ENCODE results near the gene IBTK. TPM values are rescaled to one million over a fixed set of nuclear protein-coding genes. Genes with fewer than 3 reads are reported as not detected.

Gene IBTK
- polyA plus RNA-seq, 1 donor (not counting 4 experiments of a cell fraction or from before 2014, with no cell fraction given): 27.0 TPM

DNA sequence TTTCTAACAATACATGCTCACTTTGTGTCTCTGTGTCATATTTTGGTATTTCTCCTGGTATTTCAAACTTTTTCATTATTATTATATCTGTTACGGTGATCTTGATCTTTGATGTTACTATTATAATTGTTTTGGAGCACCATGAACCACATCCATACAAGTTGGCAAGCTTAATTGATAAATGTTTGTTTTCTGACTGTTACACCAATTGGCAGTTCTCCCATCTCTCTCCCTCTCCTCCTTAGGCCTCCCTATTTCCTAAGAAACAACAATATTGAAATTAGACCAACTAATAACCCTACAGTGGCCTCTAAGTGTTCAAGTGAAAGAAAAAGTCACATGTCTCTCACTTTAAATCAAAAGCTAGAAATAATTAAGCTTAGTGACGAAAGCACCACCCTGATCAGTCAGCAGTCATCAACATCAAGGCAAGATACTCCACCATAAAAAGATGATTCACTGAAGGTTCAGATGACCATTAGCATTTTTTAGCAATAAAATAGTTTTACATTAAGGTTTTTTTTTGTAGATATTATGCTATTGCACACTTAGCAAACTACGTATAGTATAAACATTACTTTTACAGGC lies 61.5 kb downstream of the IBTK start:
- no peak overlapping the region for H2AFZ ChIP-seq (ENCODE audit: control insufficient read depth, low read length)
- H3K4me2 ChIP-seq (ENCODE audit: control insufficient read depth, extremely low read depth, insufficient read depth, low read depth, low read length): no peak overlapping the region
- H3K4me1 ChIP-seq (ENCODE audit: control insufficient read depth, extremely low read depth, insufficient read depth, low read length): no peaks in the 10 kb centered on the region
- no peaks in the 10 kb centered on the region for H3K79me2 ChIP-seq (ENCODE audit: control insufficient read depth, insufficient read depth, low read length)
- no peak overlapping the region for H3K4me3 ChIP-seq (ENCODE audit: control insufficient read depth in 2 of 3, extremely low read depth in 1 of 3, insufficient read depth in 2 of 3, low read depth in 1 of 3, low read length in 3 of 3)
- no peak overlapping the region for H3K9ac ChIP-seq (ENCODE audit: control insufficient read depth, extremely low read depth, insufficient read depth, low read length)
- H4K20me1 ChIP-seq (ENCODE audit: control insufficient read depth, extremely low read depth, insufficient read depth, low read length): no peaks in the 10 kb centered on the region
- H3K9me1 ChIP-seq (ENCODE audit: control insufficient read depth, extremely low read depth, insufficient read depth, low read length): no peaks in the 10 kb centered on the region
- dilution Hi-C loops (cut with MboI; ENCODE audit: extremely low pct_ligation_motif_present, low sequenced_read_pairs): no loop called here
- H3K27ac ChIP-seq (ENCODE audit: control insufficient read depth, insufficient read depth, low read length): no peak overlapping the region
- H3K36me3 ChIP-seq (ENCODE audit: control insufficient read depth in 2 of 2, extremely low read depth in 1 of 2, insufficient read depth in 2 of 2, low read length in 2 of 2): peaks cover 4 to 13% of the 10 kb centered on the region in 2 experiments
- no peaks in the 10 kb centered on the region for H3K27me3 ChIP-seq (ENCODE audit: control insufficient read depth, extremely low read depth, insufficient read depth, low read length)
- DNase-seq (ENCODE audit: low read depth, low spot score) (no peak), FAIRE-seq (peak; percentile 66)
- TF ChIP-seq CTCF (optimal IDR thresholded peaks at IDR 0.05 in 1 of 3, IDR thresholded peaks at IDR 0.05 in 1 of 3, conservative IDR thresholded peaks at IDR 0.05 in 1 of 3; ENCODE audit: extremely low read depth in 1 of 3, insufficient read depth in 2 of 3, low read length in 3 of 3) (no peak), EZH2 (IDR thresholded peaks at IDR 0.05; ENCODE audit: low read length) (no peak)
- no peaks in the 10 kb centered on the region for H3K9me3 ChIP-seq (ENCODE audit: control insufficient read depth, low read depth, low read length)

- Histone ChIP-seq H2AFZ (ENCODE audit: control insufficient read depth, low read length) (no peak overlapping the region), H3K9ac (ENCODE audit: control insufficient read depth, extremely low read depth, insufficient read depth, low read length) (no peak overlapping the region), H4K20me1 (ENCODE audit: control insufficient read depth, extremely low read depth, insufficient read depth, low read length) (no peaks in the 10 kb centered on the region), H3K79me2 (ENCODE audit: control insufficient read depth, insufficient read depth, low read length) (no peaks in the 10 kb centered on the region), H3K4me3 (ENCODE audit: control insufficient read depth in 2 of 3, extremely low read depth in 1 of 3, insufficient read depth in 2 of 3, low read depth in 1 of 3, low read length in 3 of 3) (no peak overlapping the region), H3K9me1 (ENCODE audit: control insufficient read depth, extremely low read depth, insufficient read depth, low read length) (no peaks in the 10 kb centered on the region), H3K27me3 (ENCODE audit: control insufficient read depth, extremely low read depth, insufficient read depth, low read length) (no peaks in the 10 kb centered on the region), H3K4me1 (ENCODE audit: control insufficient read depth, extremely low read depth, insufficient read depth, low read length) (no peaks in the 10 kb centered on the region), H3K9me3 (ENCODE audit: control insufficient read depth, low read depth, low read length) (no peaks in the 10 kb centered on the region), H3K4me2 (ENCODE audit: control insufficient read depth, extremely low read depth, insufficient read depth, low read depth, low read length) (no peak overlapping the region), H3K36me3 (ENCODE audit: control insufficient read depth in 2 of 2, extremely low read depth in 1 of 2, insufficient read depth in 2 of 2, low read length in 2 of 2) (peaks cover 8 to 9% of the 10 kb centered on the region in 2 experiments), H3K27ac (ENCODE audit: control insufficient read depth, insufficient read depth, low read length) (no peak overlapping the region)
- TF ChIP-seq CTCF (optimal IDR thresholded peaks at IDR 0.05 in 1 of 3, IDR thresholded peaks at IDR 0.05 in 1 of 3, conservative IDR thresholded peaks at IDR 0.05 in 1 of 3; ENCODE audit: extremely low read depth in 1 of 3, insufficient read depth in 2 of 3, low read length in 3 of 3) (no peak), EZH2 (IDR thresholded peaks at IDR 0.05; ENCODE audit: low read length) (no peak)
- dilution Hi-C loops (cut with MboI; ENCODE audit: extremely low pct_ligation_motif_present, low sequenced_read_pairs): no loop called here
- FAIRE-seq (no peak), DNase-seq (ENCODE audit: low read depth, low spot score) (no peak)
Measured at GRCh38 chr6:82183642-82184282, 63.8 kb downstream of the IBTK start.
